GM21529 (cell line): ENCODE measurements around the gene FKBP5.
"Not testable (repeated sequence)": the region's sequence is repeated elsewhere in the genome, so short reads cannot be mapped to it uniquely, and the experiment has no call there.

Experiments
- ATAC-seq: cut with Tn5 transposase; IDR thresholded peaks from one replicate; pipeline ENCODE4 v1.9.1; 2021; ENCODE audit not compliant: unreplicated experiment

Gene FKBP5

DNA sequence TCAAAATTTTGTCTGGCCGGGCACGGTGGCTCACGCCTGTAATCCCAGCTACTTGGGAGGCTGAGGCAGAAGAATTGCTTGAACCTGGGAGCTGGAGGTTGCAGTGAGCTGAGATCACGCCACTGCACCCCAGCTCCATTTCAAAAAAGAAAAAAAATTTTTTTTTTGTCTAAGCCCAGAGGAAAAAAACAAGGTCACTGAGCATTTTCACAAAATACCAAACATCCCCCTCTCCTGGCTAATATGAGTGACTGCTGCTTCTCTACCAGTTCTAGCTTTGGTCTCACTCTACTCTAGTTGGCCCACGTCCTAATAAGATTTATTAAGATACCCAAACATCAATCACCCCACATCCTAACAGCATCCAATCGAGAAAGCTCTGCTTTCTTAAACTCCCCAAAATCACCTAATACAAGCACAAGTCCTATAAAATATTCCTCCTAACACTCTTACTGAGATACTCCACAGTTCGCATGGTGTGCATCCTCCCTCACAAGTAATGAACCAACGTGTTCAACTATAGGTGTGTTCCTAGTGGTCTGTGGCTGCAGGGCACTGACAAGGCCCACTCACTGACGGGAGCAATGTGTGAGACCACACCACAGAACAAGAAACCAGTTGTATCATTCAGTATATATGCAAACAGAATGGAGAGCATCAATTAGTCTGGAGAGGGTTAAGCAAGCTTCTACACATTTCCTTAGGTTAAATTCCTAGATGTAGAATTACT lies 64.2 kb downstream of the FKBP5 start:
- no peak for ATAC-seq

- no peak for ATAC-seq
Observed at GRCh38 chr6:35622283-35622682, 66.4 kb downstream of the FKBP5 start.

DNA sequence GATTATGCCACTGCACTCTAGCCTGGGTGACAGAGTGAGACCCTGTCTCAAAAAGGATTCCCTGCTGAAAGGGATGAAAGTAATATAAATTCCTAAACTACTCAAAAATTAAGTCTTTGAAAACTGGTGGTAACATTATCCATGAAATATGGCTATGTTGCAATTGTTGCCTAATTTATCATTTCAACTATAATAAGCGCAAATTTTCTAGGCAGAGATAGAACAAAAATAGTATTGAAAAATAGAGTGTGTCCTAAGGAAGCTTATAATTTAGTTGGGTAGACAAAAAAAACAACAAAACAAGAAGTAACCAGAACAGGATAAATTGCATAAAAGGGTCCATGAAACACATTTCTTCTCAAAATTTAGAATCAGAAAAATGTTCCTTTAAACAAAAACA lies 68.0 kb downstream of the FKBP5 start:
- no peak for ATAC-seq

- no peak for ATAC-seq
Observed at GRCh38 chr6:35613762-35614161, 75.0 kb downstream of the FKBP5 start.

DNA sequence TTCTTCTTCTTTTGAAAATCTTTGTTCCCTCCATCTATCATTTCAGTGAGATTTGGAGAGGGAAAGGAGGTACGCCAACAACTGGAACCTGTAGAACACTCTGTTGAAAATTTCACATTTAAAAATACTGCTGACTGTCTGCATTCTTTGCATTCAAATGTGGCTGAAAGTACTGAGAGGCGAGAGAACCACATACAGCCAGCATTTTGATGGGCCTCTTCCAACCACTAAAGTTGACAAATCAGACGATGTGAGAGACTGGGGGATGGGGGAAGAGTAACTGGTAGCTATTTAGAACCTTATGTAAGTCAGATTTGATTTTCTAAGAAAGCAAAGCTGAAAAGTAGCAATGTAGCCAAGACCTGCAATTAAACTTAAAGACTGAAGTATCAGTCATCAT lies 77.5 kb downstream of the FKBP5 start:
- no peak for ATAC-seq

DNA sequence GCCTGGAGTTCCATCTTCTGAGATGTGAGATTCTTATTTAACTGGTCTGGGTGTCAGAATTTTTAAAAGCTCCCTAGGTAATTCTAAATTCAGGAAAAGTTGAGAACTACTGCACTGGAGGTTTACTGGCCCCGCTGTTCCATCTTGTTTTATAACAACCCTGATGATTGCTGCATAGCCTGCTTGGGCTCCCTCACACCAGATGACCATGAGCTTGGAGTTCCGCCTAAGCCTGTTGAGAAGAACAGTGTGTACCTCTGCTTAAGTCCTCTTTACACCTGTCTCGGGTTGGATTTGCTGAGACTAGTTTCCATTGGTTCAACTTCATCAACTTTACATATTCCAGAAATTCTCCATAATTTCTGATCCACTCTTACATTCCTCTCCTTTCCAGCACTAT lies 77.9 kb downstream of the FKBP5 start:
- no peak for ATAC-seq

GRCh38 chr6:35609588-35609987 lies 79.1 kb downstream of the FKBP5 start:
- ATAC-seq, result no peak

DNA sequence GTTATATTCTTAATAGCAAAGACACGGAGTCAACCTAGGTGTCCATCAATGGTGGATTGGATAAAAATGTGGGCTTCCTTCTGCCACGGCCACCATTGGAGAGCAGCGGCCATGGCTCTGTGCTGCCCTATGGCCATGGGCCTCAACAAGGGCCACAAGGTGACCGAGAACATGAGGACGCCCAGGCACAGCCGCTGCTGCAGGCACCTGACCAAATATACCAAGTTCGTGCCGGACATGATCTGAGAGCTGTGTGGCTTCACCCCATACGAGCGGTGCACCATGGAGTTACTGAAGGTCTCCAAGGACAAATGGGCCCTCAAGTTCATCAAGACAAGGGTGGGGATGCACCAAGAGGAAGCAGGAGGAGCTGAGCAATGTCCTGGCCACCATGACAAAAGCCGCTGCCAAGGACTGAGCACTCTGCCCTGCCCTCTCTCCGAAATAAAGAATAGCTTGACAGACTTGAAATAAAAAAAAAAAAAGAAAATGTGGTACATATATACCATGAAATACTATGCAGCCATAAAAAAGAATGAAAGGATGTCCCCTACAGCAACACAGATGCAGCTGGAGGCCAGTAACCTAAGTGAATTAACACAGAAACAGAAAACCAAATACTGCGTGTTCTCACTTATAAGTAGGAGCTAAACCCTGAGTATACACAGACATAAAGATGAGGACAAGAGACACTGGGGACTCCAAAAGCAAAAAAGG lies 81.0 kb downstream of the FKBP5 start:
- ATAC-seq, result no peak

- ATAC-seq, result no peak
Observed at GRCh38 chr6:35605600-35605999, 83.1 kb downstream of the FKBP5 start.

- ATAC-seq, result no peak
Observed at GRCh38 chr6:35603326-35604202, 85.2 kb downstream of the FKBP5 start.

GRCh38 chr6:35602133-35602946 lies 86.4 kb downstream of the FKBP5 start:
- ATAC-seq, result no peak

DNA sequence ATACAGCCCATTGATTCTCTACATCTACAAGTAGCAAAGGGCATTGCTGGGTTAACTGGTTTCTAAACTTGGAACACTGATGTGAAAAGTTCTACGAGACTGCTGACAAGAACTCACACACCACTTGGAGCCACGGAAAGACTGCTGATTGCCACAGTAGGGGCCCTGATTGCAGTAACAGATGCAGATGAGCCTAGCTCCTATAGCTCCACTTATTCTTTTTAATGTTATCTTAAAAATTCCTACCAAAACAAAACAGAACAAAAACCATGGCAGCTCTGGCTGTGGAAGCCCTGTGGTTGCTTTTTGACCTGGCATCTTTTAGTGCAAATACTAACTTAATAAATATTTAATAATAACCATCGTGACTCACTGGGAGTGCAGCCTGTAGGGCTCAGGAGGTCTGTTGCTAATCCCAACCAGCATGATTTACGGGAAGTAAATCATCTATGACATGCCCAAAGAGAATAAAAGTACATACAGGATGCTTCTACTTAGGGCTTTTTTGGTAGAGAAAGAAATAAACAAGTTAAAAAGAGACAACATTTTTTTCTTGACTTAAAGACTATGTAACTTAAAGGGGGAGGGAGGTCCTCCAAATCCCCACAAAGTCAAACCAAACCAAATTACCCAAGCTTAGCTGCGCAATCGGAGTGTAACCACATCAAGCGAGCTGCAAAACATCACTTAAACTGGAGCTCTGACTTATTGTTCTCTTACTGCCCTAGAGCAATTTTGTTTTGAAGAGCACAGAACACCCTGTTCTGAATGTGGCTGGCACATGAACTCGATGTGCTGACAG lies 87.2 kb downstream of the FKBP5 start:
- no peak for ATAC-seq

GRCh38 chr6:35600659-35601125 lies 88.0 kb downstream of the FKBP5 start:
- ATAC-seq, result no peak

DNA sequence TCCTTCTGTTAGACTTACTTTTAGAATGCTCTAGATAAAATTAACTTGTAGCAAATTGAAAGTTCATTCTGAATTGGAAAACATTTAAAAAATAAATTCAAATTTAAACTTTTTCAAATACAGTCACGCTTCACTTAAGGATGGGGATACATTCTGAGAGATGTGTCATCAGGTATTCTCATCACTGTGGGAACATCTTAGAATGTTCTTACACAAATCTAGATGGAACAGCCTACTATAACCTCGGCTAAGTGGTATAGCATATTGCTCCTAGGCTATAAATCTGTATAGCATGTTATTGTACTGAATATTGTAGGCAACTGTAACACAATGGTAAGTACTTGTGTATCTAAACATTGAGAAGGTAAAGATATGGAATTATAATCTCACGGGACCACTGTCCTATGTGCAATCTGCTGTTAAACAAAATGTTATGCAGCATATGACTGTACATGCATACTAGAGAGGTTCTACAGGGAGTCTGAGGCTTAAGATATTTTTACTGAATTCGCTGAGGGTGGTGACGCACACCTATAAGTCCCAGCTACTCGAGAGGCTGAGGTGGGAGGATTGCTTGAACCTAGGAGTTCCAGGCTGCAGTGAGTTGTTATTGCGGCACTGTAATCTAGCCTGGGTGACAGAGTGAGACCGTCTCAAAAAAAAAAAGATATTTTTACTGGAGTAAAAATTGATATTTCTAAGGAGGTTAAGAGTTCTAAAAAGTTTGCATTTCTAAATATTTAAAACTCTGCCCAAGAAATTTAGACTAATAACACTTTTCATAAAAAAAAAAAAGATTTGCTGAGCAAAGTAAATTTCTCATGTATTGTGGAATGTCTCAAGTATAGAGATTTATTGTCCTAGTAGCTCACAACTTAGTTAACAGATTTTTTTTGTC lies 88.7 kb downstream of the FKBP5 start:
- no peak for ATAC-seq

GRCh38 chr6:35598621-35599020 lies 90.1 kb downstream of the FKBP5 start:
- not testable (repeated sequence) for ATAC-seq

- no peak for ATAC-seq
Observed at GRCh38 chr6:35596448-35597442, 92.0 kb downstream of the FKBP5 start.

DNA sequence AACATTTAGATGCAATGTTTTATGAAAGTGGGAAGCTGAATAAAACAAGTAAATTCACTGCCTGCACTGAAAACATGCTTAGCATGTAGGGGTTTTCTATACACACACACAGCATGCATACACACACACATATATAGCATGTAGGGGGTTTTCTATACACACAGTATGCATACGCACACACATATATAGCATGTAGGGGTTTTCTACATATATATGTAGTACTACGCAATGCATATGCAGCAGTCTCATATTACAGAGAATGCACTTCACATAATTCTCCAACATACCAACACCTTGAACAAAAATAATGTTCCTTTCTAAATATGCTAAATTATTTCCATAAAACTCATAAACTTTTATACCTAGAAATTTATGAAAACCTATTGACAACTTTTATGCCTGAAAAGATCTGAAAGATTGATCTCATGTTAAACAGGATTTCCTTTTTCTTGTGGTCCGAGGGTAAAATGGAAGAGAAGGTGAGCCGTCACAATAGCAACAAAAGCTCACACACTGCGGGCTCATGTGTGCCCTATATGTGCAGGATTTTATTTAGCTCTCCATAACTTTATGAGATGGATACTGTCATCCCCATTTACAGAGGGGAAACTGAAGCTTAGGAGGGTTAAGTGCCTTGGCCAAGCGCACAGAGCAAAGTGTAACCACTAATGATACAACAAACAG lies 94.1 kb downstream of the FKBP5 start:
- no peak for ATAC-seq
